Measurements from ENCODE around the gene MYOM1. TPM values are rescaled to one million over a fixed set of nuclear protein-coding genes. Genes with fewer than 3 reads are reported as not detected.

MYOM1 gene
- total RNA-seq, 1 donor from 2014 or later = 2.0 TPM

- Mint-ChIP-seq H3K27ac (no peak overlapping the region), H3K9me3 (no peaks in the 10 kb centered on the region), H3K36me3 (no peaks in the 10 kb centered on the region), H3K27me3 (no peaks in the 10 kb centered on the region), H3K4me1 (ENCODE audit: unreplicated experiment) (peaks cover 18% of the 10 kb centered on the region), H3K4me3 (no peak overlapping the region)
- TF ChIP-seq CTCF (conservative IDR thresholded peaks at IDR 0.05) = peak; percentile 78
- peak; percentile 58 for DNase-seq (ENCODE audit: extremely low spot score, unreplicated experiment)
Measured at GRCh38 chr18:3062798-3063680, 156.7 kb downstream of the MYOM1 start.

GRCh38 chr18:3061581-3062312 lies 158.0 kb downstream of the MYOM1 start:
- no peaks in the 10 kb centered on the region for H3K27me3 Mint-ChIP-seq
- TF ChIP-seq CTCF (conservative IDR thresholded peaks at IDR 0.05) = no peak
- peaks cover 18% of the 10 kb centered on the region for H3K4me1 Mint-ChIP-seq (ENCODE audit: unreplicated experiment)
- no peak overlapping the region for H3K4me3 Mint-ChIP-seq
- peak; percentile 10 for DNase-seq (ENCODE audit: extremely low spot score, unreplicated experiment)
- H3K9me3 Mint-ChIP-seq = no peaks in the 10 kb centered on the region
- no peak overlapping the region for H3K27ac Mint-ChIP-seq
- H3K36me3 Mint-ChIP-seq = no peaks in the 10 kb centered on the region

GRCh38 chr18:3060667-3061580 lies 158.8 kb downstream of the MYOM1 start:
- no peak overlapping the region for H3K27ac Mint-ChIP-seq
- no peak for TF ChIP-seq CTCF (conservative IDR thresholded peaks at IDR 0.05)
- no peak overlapping the region for H3K4me3 Mint-ChIP-seq
- no peaks in the 10 kb centered on the region for H3K27me3 Mint-ChIP-seq
- peak; percentile 15 for DNase-seq (ENCODE audit: extremely low spot score, unreplicated experiment)
- no peaks in the 10 kb centered on the region for H3K9me3 Mint-ChIP-seq
- H3K4me1 Mint-ChIP-seq (ENCODE audit: unreplicated experiment) = peaks cover 18% of the 10 kb centered on the region
- H3K36me3 Mint-ChIP-seq = no peaks in the 10 kb centered on the region

- peaks cover 18% of the 10 kb centered on the region for H3K4me1 Mint-ChIP-seq (ENCODE audit: unreplicated experiment)
- peaks cover 3% of the 10 kb centered on the region for H3K9me3 Mint-ChIP-seq
- H3K27ac Mint-ChIP-seq = no peak overlapping the region
- no peak for TF ChIP-seq CTCF (conservative IDR thresholded peaks at IDR 0.05)
- no peaks in the 10 kb centered on the region for H3K27me3 Mint-ChIP-seq
- DNase-seq (ENCODE audit: extremely low spot score, unreplicated experiment) = no peak
- H3K4me3 Mint-ChIP-seq = no peak overlapping the region
- H3K36me3 Mint-ChIP-seq = no peaks in the 10 kb centered on the region
Measured at GRCh38 chr18:3059272-3059671, 160.5 kb downstream of the MYOM1 start.
